ENCODE measurements around the gene APBA1. TPM values are rescaled to one million over a fixed set of nuclear protein-coding genes. Genes with fewer than 3 reads are reported as not detected.
"Not testable (repeated sequence)": the region's sequence is repeated elsewhere in the genome, so short reads cannot be mapped to it uniquely, and the experiment has no call there.

Gene APBA1
- total RNA-seq, 1 donor from 2014 or later: 0.51 TPM

GRCh38 chr9:69611221-69611620 lies 61.0 kb downstream of the APBA1 start:
- Mint-ChIP-seq H3K9me3 (no peaks in the 10 kb centered on the region), H3K36me3 (ENCODE audit: low read depth) (no peaks in the 10 kb centered on the region), H3K27me3 (peaks cover 4% of the 10 kb centered on the region), H3K4me3 (no peak overlapping the region), H3K4me1 (no peaks in the 10 kb centered on the region), H3K27ac (no peak overlapping the region)
- DNase-seq: no peak
- intact Hi-C loops (cut with micrococcal nuclease): no loop called here

GRCh38 chr9:69609156-69609555 lies 63.0 kb downstream of the APBA1 start:
- H3K27me3 Mint-ChIP-seq: peaks cover 4% of the 10 kb centered on the region

GRCh38 chr9:69606089-69606488 lies 66.1 kb downstream of the APBA1 start:
- peaks cover 2% of the 10 kb centered on the region for H3K27me3 Mint-ChIP-seq
- H3K4me3 Mint-ChIP-seq: no peak overlapping the region
- no peaks in the 10 kb centered on the region for H3K9me3 Mint-ChIP-seq
- intact Hi-C loops (cut with micrococcal nuclease): no loop called here
- no peaks in the 10 kb centered on the region for H3K36me3 Mint-ChIP-seq (ENCODE audit: low read depth)
- DNase-seq: no peak
- H3K4me1 Mint-ChIP-seq: no peaks in the 10 kb centered on the region
- H3K27ac Mint-ChIP-seq: no peak overlapping the region

More at GRCh38 chr9:69609156-69609555, 63.0 kb downstream of the APBA1 start:
- Mint-ChIP-seq H3K36me3 (ENCODE audit: low read depth) (no peaks in the 10 kb centered on the region), H3K4me3 (no peak overlapping the region), H3K27ac (no peak overlapping the region), H3K9me3 (no peaks in the 10 kb centered on the region), H3K4me1 (no peaks in the 10 kb centered on the region)
- intact Hi-C loops (cut with micrococcal nuclease): no loop called here
- DNase-seq: no peak

- Mint-ChIP-seq H3K27me3 (peaks cover 1% of the 10 kb centered on the region), H3K4me3 (no peak overlapping the region), H3K36me3 (ENCODE audit: low read depth) (no peaks in the 10 kb centered on the region), H3K9me3 (no peaks in the 10 kb centered on the region), H3K27ac (no peak overlapping the region), H3K4me1 (no peaks in the 10 kb centered on the region)
- DNase-seq: no peak
- intact Hi-C loops (cut with micrococcal nuclease): no loop called here
These were observed 66.8 kb downstream of the APBA1 start for GRCh38 chr9:69605406-69605805.

- H3K27me3 Mint-ChIP-seq: no peaks in the 10 kb centered on the region
- no peak overlapping the region for H3K27ac Mint-ChIP-seq
- no peak for DNase-seq
- no peaks in the 10 kb centered on the region for H3K9me3 Mint-ChIP-seq
- H3K4me3 Mint-ChIP-seq: no peak overlapping the region
- H3K36me3 Mint-ChIP-seq (ENCODE audit: low read depth): no peaks in the 10 kb centered on the region
- intact Hi-C loops (cut with micrococcal nuclease): no loop called here
- no peaks in the 10 kb centered on the region for H3K4me1 Mint-ChIP-seq
These were observed 67.5 kb downstream of the APBA1 start for GRCh38 chr9:69604568-69605219.

- no peak for DNase-seq
- Mint-ChIP-seq H3K27ac (no peak overlapping the region), H3K9me3 (no peaks in the 10 kb centered on the region), H3K36me3 (ENCODE audit: low read depth) (no peaks in the 10 kb centered on the region), H3K4me1 (no peaks in the 10 kb centered on the region), H3K4me3 (no peak overlapping the region), H3K27me3 (no peaks in the 10 kb centered on the region)
- intact Hi-C loops (cut with micrococcal nuclease): no loop called here
These were observed 68.5 kb downstream of the APBA1 start for GRCh38 chr9:69603656-69604055.

GRCh38 chr9:69602773-69603172 lies 69.4 kb downstream of the APBA1 start:
- Mint-ChIP-seq H3K9me3 (no peaks in the 10 kb centered on the region), H3K36me3 (ENCODE audit: low read depth) (no peaks in the 10 kb centered on the region), H3K4me1 (no peaks in the 10 kb centered on the region), H3K4me3 (no peak overlapping the region), H3K27me3 (no peaks in the 10 kb centered on the region), H3K27ac (no peak overlapping the region)
- DNase-seq: no peak
- intact Hi-C loops (cut with micrococcal nuclease): no loop called here

GRCh38 chr9:69601698-69602097 lies 70.5 kb downstream of the APBA1 start:
- no peak overlapping the region for H3K4me3 Mint-ChIP-seq
- H3K27me3 Mint-ChIP-seq: no peaks in the 10 kb centered on the region
- H3K27ac Mint-ChIP-seq: no peak overlapping the region
- no peaks in the 10 kb centered on the region for H3K9me3 Mint-ChIP-seq
- DNase-seq: no peak
- intact Hi-C loops (cut with micrococcal nuclease): no loop called here
- H3K4me1 Mint-ChIP-seq: no peaks in the 10 kb centered on the region
- no peaks in the 10 kb centered on the region for H3K36me3 Mint-ChIP-seq (ENCODE audit: low read depth)

- Mint-ChIP-seq H3K36me3 (ENCODE audit: low read depth) (no peaks in the 10 kb centered on the region), H3K27ac (no peak overlapping the region), H3K4me3 (no peak overlapping the region), H3K4me1 (no peaks in the 10 kb centered on the region), H3K9me3 (no peaks in the 10 kb centered on the region), H3K27me3 (no peaks in the 10 kb centered on the region)
- intact Hi-C loops (cut with micrococcal nuclease): no loop called here
- no peak for DNase-seq
These were observed 71.7 kb downstream of the APBA1 start for GRCh38 chr9:69600314-69601047.

GRCh38 chr9:69599232-69599971 lies 72.8 kb downstream of the APBA1 start:
- intact Hi-C loops (cut with micrococcal nuclease): no loop called here
- H3K27ac Mint-ChIP-seq: no peak overlapping the region
- no peaks in the 10 kb centered on the region for H3K27me3 Mint-ChIP-seq
- H3K4me1 Mint-ChIP-seq: no peaks in the 10 kb centered on the region
- H3K36me3 Mint-ChIP-seq (ENCODE audit: low read depth): no peaks in the 10 kb centered on the region
- no peak for DNase-seq
- no peak overlapping the region for H3K4me3 Mint-ChIP-seq
- H3K9me3 Mint-ChIP-seq: no peaks in the 10 kb centered on the region

- H3K27me3 Mint-ChIP-seq; H3K4me1 Mint-ChIP-seq; H3K27ac Mint-ChIP-seq; DNase-seq; intact Hi-C loops (cut with micrococcal nuclease); H3K9me3 Mint-ChIP-seq; H3K36me3 Mint-ChIP-seq (ENCODE audit: low read depth); H3K4me3 Mint-ChIP-seq: not testable (repeated sequence)
These were observed 75.3 kb downstream of the APBA1 start for GRCh38 chr9:69596906-69597305.

GRCh38 chr9:69594180-69594579 lies 78.0 kb downstream of the APBA1 start:
- Mint-ChIP-seq H3K4me1 (no peaks in the 10 kb centered on the region), H3K27ac (no peak overlapping the region), H3K36me3 (ENCODE audit: low read depth) (no peaks in the 10 kb centered on the region)

GRCh38 chr9:69593756-69594155 lies 78.4 kb downstream of the APBA1 start:
- Mint-ChIP-seq H3K36me3 (ENCODE audit: low read depth) (no peaks in the 10 kb centered on the region), H3K27me3 (peaks cover 7% of the 10 kb centered on the region), H3K27ac (no peak overlapping the region), H3K4me3 (no peak overlapping the region), H3K4me1 (no peaks in the 10 kb centered on the region), H3K9me3 (no peaks in the 10 kb centered on the region)
- intact Hi-C loops (cut with micrococcal nuclease): no loop called here
- DNase-seq: no peak

More at GRCh38 chr9:69594180-69594579, 78.0 kb downstream of the APBA1 start:
- intact Hi-C loops (cut with micrococcal nuclease): no loop called here
- Mint-ChIP-seq H3K27me3 (peaks cover 7% of the 10 kb centered on the region), H3K4me3 (no peak overlapping the region), H3K9me3 (no peaks in the 10 kb centered on the region)
- DNase-seq: no peak

GRCh38 chr9:69593301-69593700 lies 78.9 kb downstream of the APBA1 start:
- Mint-ChIP-seq H3K36me3 (ENCODE audit: low read depth) (no peaks in the 10 kb centered on the region), H3K27ac (no peak overlapping the region), H3K4me3 (no peak overlapping the region), H3K9me3 (no peaks in the 10 kb centered on the region), H3K4me1 (no peaks in the 10 kb centered on the region), H3K27me3 (peaks cover 7% of the 10 kb centered on the region)
- DNase-seq: no peak
- intact Hi-C loops (cut with micrococcal nuclease): no loop called here

All from activated CD4-positive, alpha-beta T cell treated with anti-CD3 and anti-CD28 coated beads, Interleukin-2, amount 10 ng/mL, durations not matched to agents 24 days and 14 days (primary cell).